GM12878 (cell line): ENCODE measurements around the gene PCGF1. TPM values are rescaled to one million over a fixed set of nuclear protein-coding genes. Genes with fewer than 3 reads are reported as not detected.

Experiments used
- ATAC-seq: fragments of 200-7000 bp; cut with Tn5 transposase; 3 replicates; pipeline ENCODE4 v1.9.1; 2020; ENCODE audit warnings: mild to moderate bottlenecking, moderate library complexity
- BruUV-seq: library from RNA; stranded (reverse); fragments of 400-500 nt; replicated peaks from 2 replicates; lab custom pipeline; 2021; lab: Mats Ljungman, UMichigan
- CTCF ChIA-PET: fragments of 300-600 bp; sonication (Branson Sonifier 250); formaldehyde crosslinking; extraction: SDS; loops from one replicate; lab custom pipeline; 2021; ENCODE audit warnings: inconsistent platforms; lab: Yijun Ruan, JAX
- POLR2A ChIA-PET: fragments of 350-600 bp; formaldehyde crosslinking; extraction: SDS; loops from one replicate; lab custom pipeline; 2021; ENCODE audit warnings: inconsistent platforms; lab: Charles Lee
- RAD21 ChIA-PET: fragments of 300-600 bp; sonication (Branson Sonifier 250); formaldehyde crosslinking; loops from one replicate; lab custom pipeline; 2023; ENCODE audit warnings: antibody characterized with exemption; ENCODE audit not compliant: unreplicated experiment; lab: Charles Lee
- SMC1A ChIA-PET: fragments of 300-600 bp; sonication (Branson Sonifier 250); formaldehyde crosslinking; loops from one replicate; lab custom pipeline; 2023; ENCODE audit not compliant: unreplicated experiment, uncharacterized antibody; lab: Charles Lee
- DNase-seq: peaks from one replicate; pipeline ENCODE4 v3.0.0-alpha.2; 2011; ENCODE audit warnings: low read depth, low spot score
- FAIRE-seq: peaks from 3 replicates; lab custom pipeline; 2011; peaks lifted over from hg19 to GRCh38; lab: Jason Lieb, UNC
- H2AFZ ChIP-seq: 2 replicates; pipeline ENCODE4 v1.6.0; 2011; ENCODE audit warnings: low read depth, low read length, control low read depth; ENCODE audit not compliant: control insufficient read depth
- H3K27ac ChIP-seq: 2 replicates; pipeline ENCODE4 v1.5.1; 2011; ENCODE audit warnings: control low read depth; ENCODE audit not compliant: control insufficient read depth, insufficient read depth
- H3K27me3 ChIP-seq, 2 experiments: replicated peaks in 1 of 2; 2 replicates each; pipeline versions ENCODE4 v1.6.0 to v1.6.1; 2011; ENCODE audit warnings: low read length in 1 of 2; ENCODE audit not compliant: control insufficient read depth in 2 of 2, insufficient read depth in 2 of 2
- H3K36me3 ChIP-seq, 2 experiments: 2 replicates each; pipeline ENCODE4 v1.5.1; 2011; ENCODE audit warnings: low read length in 1 of 2; ENCODE audit not compliant: control insufficient read depth in 2 of 2, insufficient read depth in 2 of 2
- H3K4me1 ChIP-seq: 2 replicates; pipeline ENCODE4 v1.6.1; 2011; ENCODE audit warnings: mild to moderate bottlenecking, low read length, moderate library complexity, mixed read lengths; ENCODE audit not compliant: control insufficient read depth, insufficient read depth
- H3K4me2 ChIP-seq: 2 replicates; pipeline ENCODE4 v1.6.0; 2011; ENCODE audit warnings: control low read depth; ENCODE audit not compliant: control insufficient read depth, insufficient read depth
- H3K4me3 ChIP-seq: fragments of 200-600 bp; sonication (generic); 2 replicates; pipeline ENCODE4 v1.5.1; 2016
- H3K79me2 ChIP-seq: 2 replicates; pipeline ENCODE4 v1.6.0; 2011; ENCODE audit warnings: low read length; ENCODE audit not compliant: control insufficient read depth, insufficient read depth
- H3K9ac ChIP-seq: 2 replicates; pipeline ENCODE4 v1.8.0; 2011; ENCODE audit warnings: low read length, control low read depth, mixed read lengths; ENCODE audit not compliant: control insufficient read depth, insufficient read depth
- H3K9me3 ChIP-seq: replicated peaks from 3 replicates; pipeline ENCODE4 v1.5.1; 2011; ENCODE audit warnings: mild to moderate bottlenecking, low read length; ENCODE audit not compliant: control insufficient read depth, insufficient read depth
- H4K20me1 ChIP-seq: 2 replicates; pipeline ENCODE4 v1.6.0; 2011; ENCODE audit not compliant: control insufficient read depth, insufficient read depth
- ASH2L ChIP-seq: fragments of 300-600, 200-600 bp; sonication (generic); IDR thresholded peaks from 2 replicates; pipeline ENCODE4 v1.6.1; 2017; ENCODE audit warnings: low read depth, mild to moderate bottlenecking, borderline replicate concordance
- ATF2 ChIP-seq: IDR thresholded peaks from 2 replicates; pipeline ENCODE4 v1.6.1; 2012; ENCODE audit warnings: low read length, inconsistent platforms
- BACH1 ChIP-seq: fragments of 450-650 bp; IDR thresholded peaks from 2 replicates; pipeline ENCODE4 v1.6.1; 2017; ENCODE audit warnings: mild to moderate bottlenecking, borderline replicate concordance
- BMI1 ChIP-seq: fragments of 450-650 bp; IDR thresholded peaks from 2 replicates; pipeline ENCODE4 v1.6.1; 2016; ENCODE audit warnings: mild to moderate bottlenecking, moderate library complexity, borderline replicate concordance
- CHD2 ChIP-seq: IDR thresholded peaks from 2 replicates; pipeline ENCODE4 v1.6.1; 2011; ENCODE audit warnings: low read depth, low read length, improper control_type of control experiment, borderline replicate concordance
- EED ChIP-seq: sonication (generic); IDR thresholded peaks from 2 replicates; pipeline ENCODE4 v1.6.1; 2016; ENCODE audit warnings: antibody characterized with exemption, low read depth
- EP300 ChIP-seq, 2 experiments: fragments of 150-350 bp in 1 of 2; IDR thresholded peaks; 2 replicates each; pipeline ENCODE4 v1.6.1; 2011 to 2012; ENCODE audit warnings: low read depth in 2 of 2, low read length in 2 of 2, borderline replicate concordance in 1 of 2, improper control_type of control experiment in 1 of 2, inconsistent platforms in 1 of 2; ENCODE audit not compliant: control insufficient read depth in 1 of 2
- IKZF1 ChIP-seq: fragments of 450-650 bp; conservative IDR thresholded peaks from 2 replicates; pipeline ENCODE4 v1.6.1; 2017; ENCODE audit warnings: antibody characterized with exemption, mild to moderate bottlenecking
- KAT2A ChIP-seq: conservative IDR thresholded peaks from 2 replicates; pipeline ENCODE4 v1.6.1; 2011; ENCODE audit warnings: low read depth, low read length; ENCODE audit not compliant: control insufficient read depth
- NR2C2 ChIP-seq: IDR thresholded peaks from 2 replicates; pipeline ENCODE4 v1.6.1; 2011; ENCODE audit warnings: borderline replicate concordance, low read depth; ENCODE audit not compliant: control insufficient read depth, insufficient read length
- PML ChIP-seq: IDR thresholded peaks from 2 replicates; pipeline ENCODE4 v1.6.1; 2012; ENCODE audit warnings: low read length, inconsistent platforms
- POLR2AphosphoS5 ChIP-seq: IDR thresholded peaks from 2 replicates; pipeline ENCODE4 v1.6.1; 2011; ENCODE audit warnings: mild to moderate bottlenecking, low read length, inconsistent platforms
- SMARCA5 ChIP-seq: fragments of 450-650 bp; IDR thresholded peaks from 2 replicates; pipeline ENCODE4 v1.6.1; 2017; ENCODE audit warnings: mild to moderate bottlenecking
- SPI1 ChIP-seq: IDR thresholded peaks from 2 replicates; pipeline ENCODE4 v1.6.1; 2011; ENCODE audit warnings: low read depth, mild to moderate bottlenecking, low read length, moderate library complexity, borderline replicate concordance; ENCODE audit not compliant: insufficient read depth
- TARDBP ChIP-seq: IDR thresholded peaks from 2 replicates; pipeline ENCODE4 v1.6.1; 2016; ENCODE audit warnings: borderline replicate concordance
- YY1 ChIP-seq: IDR thresholded peaks from 2 replicates; pipeline ENCODE4 v1.6.1; 2011; ENCODE audit warnings: low read depth, mild to moderate bottlenecking, low read length
- ZBTB4 ChIP-seq: fragments of 450-650 bp; formaldehyde crosslinking; IDR thresholded peaks from 2 replicates; pipeline ENCODE4 v1.4.0; 2022; ENCODE audit warnings: mild to moderate bottlenecking, moderate library complexity
- ZNF24 ChIP-seq: fragments of 450-650 bp; IDR thresholded peaks from 2 replicates; pipeline ENCODE4 v1.6.1; 2017; ENCODE audit warnings: antibody characterized with exemption, mild to moderate bottlenecking
- ZNF274 ChIP-seq: IDR thresholded peaks from one replicate; pipeline ENCODE4 v1.8.0; 2011; ENCODE audit not compliant: insufficient read length, insufficient read depth
- WGBS: methylation state at CpG from one replicate; pipeline ENCODE4 v1.1.6; 2016; ENCODE audit warnings: low lambda C conversion rate; ENCODE audit not compliant: insufficient replicate concordance, insufficient coverage; ENCODE audit errors: missing lambda C conversion rate; 5-methylcytosine and 5-hydroxymethylcytosine counted together
- in situ Hi-C: fragments of 300-500 bp; cut with MboI; formaldehyde crosslinking; loops from 9 replicates; pipeline ENCODE4 v1.14.3; 2018; ENCODE audit warnings: mixed read lengths
- intact Hi-C: fragments of 100-400 bp; cut with micrococcal nuclease; formaldehyde crosslinking; loops from one replicate; pipeline ENCODE4 v1.14.2; 2022; ENCODE audit not compliant: unreplicated experiment
- polyA plus RNA-seq, 11 experiments: library from polyadenylated mRNA; depleted of rRNA in 4 of 11; unstranded in 6 of 11; stranded (reverse) in 5 of 11; fragments of >200 nt; fragmentation: Nextera tagmentation in 4 of 11; fragmentation: Illumina TruSeq in 1 of 11; extraction: Ambion mirVana in 4 of 11; extraction: Trizol in 1 of 11; gene quantifications; 1 replicate in 1 of 11; 2 replicates in 10 of 11; pipeline versions ENCODE4 v1.2.1 to v1.2.3, GENCODE V29; 2011 to 2016; ENCODE audit warnings: inconsistent platforms in 2 of 11, missing spikeins in 2 of 11, low read depth in 1 of 11
- total RNA-seq, 4 experiments: library from RNA; depleted of rRNA in 3 of 4; stranded (reverse); fragments of >200 nt in 3 of 4; fragmentation: Illumina TruSeq in 1 of 4; extraction: Trizol in 1 of 4; gene quantifications; 2 replicates each; pipeline versions ENCODE4 v1.2.1 to v1.2.3, GENCODE V29; 2013 to 2021

PCGF1 gene
- total and polyA plus RNA-seq, 10 of the 15 experiments (the other 5 are each of a cell fraction or from before 2014, with no cell fraction given) = 23.1 to 50.8 (median 27.4) TPM

GRCh38 chr2:74489906-74490305 lies 17.6 kb downstream of the PCGF1 start:
- H2AFZ ChIP-seq = no peak overlapping the region
- RAD21 ChIA-PET = no interaction called here
- SMC1A ChIA-PET = interaction anchor here (1.0 to 1.9 kb wide), 3 partner anchors 13 to 97 kb away, joined by 4 to 5 read pairs (median 4); partner anchors contain the start of genes AUP1 and HTRA2
- no peaks in the 10 kb centered on the region for H3K79me2 ChIP-seq
- no peaks in the 10 kb centered on the region for H3K4me1 ChIP-seq
- WGBS = 96% methylated on average over 8 of the region's 9 CpGs
- TF ChIP-seq EED (no peak), KAT2A (no peak), CHD2 (no peak), EP300 (IDR thresholded peaks at IDR 0.05; ENCODE audit: borderline replicate concordance in 1 of 2, control insufficient read depth in 1 of 2, low read depth in 2 of 2, low read length in 2 of 2) (no peak), ZBTB4 (CRISPR knock-in tag) (no peak), ZNF24 (no peak), ASH2L (no peak), IKZF1 (no peak), SPI1 (no peak), SMARCA5 (no peak), BACH1 (no peak), ATF2 (no peak), ZNF274 (no peak), YY1 (no peak), PML (no peak), NR2C2 (no peak), BMI1 (no peak), TARDBP (no peak), POLR2AphosphoS5 (no peak)
- H4K20me1 ChIP-seq = no peaks in the 10 kb centered on the region
- in situ Hi-C loops (loop anchor here (10.0 kb wide), 1 partner anchor 95 kb away; no protein-coding TSS in a partner anchor), intact Hi-C loops (no loop called here)
- no peak overlapping the region for H3K9ac ChIP-seq
- H3K27ac ChIP-seq = no peak overlapping the region
- H3K4me2 ChIP-seq = no peak overlapping the region
- no peaks in the 10 kb centered on the region for H3K9me3 ChIP-seq
- peaks cover 12 to 13% of the 10 kb centered on the region in 2 experiments for H3K36me3 ChIP-seq
- H3K4me3 ChIP-seq = no peak overlapping the region
- FAIRE-seq = no peak
- ATAC-seq = no peak
- DNase-seq = no peak
- no TSS peak for BruUV-seq
- H3K27me3 ChIP-seq = no peaks in the 10 kb centered on the region
- CTCF ChIA-PET = interaction anchor here (0.9 to 19.4 kb wide), 2 partner anchors 42 to 98 kb away, joined by 5 to 280 read pairs; no protein-coding TSS in a partner anchor
- POLR2A ChIA-PET = interaction anchor here (1.0 kb wide), 1 partner anchor 21 kb away, joined by 3 read pairs; no protein-coding TSS in a partner anchor
